Neural cell (in vitro differentiated cells): ENCODE measurements around the gene HSD17B2. TPM values are rescaled to one million over a fixed set of nuclear protein-coding genes. Genes with fewer than 3 reads are reported as not detected.

Experiments
- H2AFZ ChIP-seq: fragments of 200-600, 300-800 bp; sonication (generic), shearing (Covaris generic); 2 replicates; pipeline ENCODE4 v1.6.0; 2014; ENCODE audit warnings: low read depth, mild to moderate bottlenecking, antibody characterized with exemption, low read length, moderate library complexity
- H3F3A ChIP-seq: fragments of 200-600 bp; shearing (Covaris generic); 2 replicates; pipeline ENCODE4 v1.6.1; 2016; ENCODE audit warnings: mild to moderate bottlenecking, moderate library complexity, mixed read lengths, antibody characterized with exemption, low read length; ENCODE audit not compliant: insufficient read depth, poor library complexity, severe bottlenecking
- H3K27ac ChIP-seq: fragments of 200-600, 300-800 bp; sonication (generic), shearing (Covaris generic); 2 replicates; pipeline ENCODE4 v1.5.1; 2014; ENCODE audit warnings: mild to moderate bottlenecking, low read length, moderate library complexity
- H3K27me3 ChIP-seq: fragments of 300-800, 200-600 bp; sonication (generic), shearing (Covaris generic); 2 replicates; pipeline ENCODE4 v1.6.0; 2014; ENCODE audit warnings: mild to moderate bottlenecking, low read depth, low read length, moderate library complexity; ENCODE audit not compliant: insufficient read depth
- H3K36me3 ChIP-seq: fragments of 300-800, 200-600 bp; sonication (generic), shearing (Covaris generic); 2 replicates; pipeline ENCODE4 v1.5.1; 2014; ENCODE audit warnings: mild to moderate bottlenecking, antibody characterized with exemption, low read length, moderate library complexity; ENCODE audit not compliant: insufficient read depth
- H3K4me2 ChIP-seq: fragments of 300-800, 200-600 bp; sonication (generic), shearing (Covaris generic); 2 replicates; pipeline ENCODE4 v1.6.0; 2014; ENCODE audit warnings: mild to moderate bottlenecking, low read length
- H3K4me3 ChIP-seq: fragments of 300-800, 200-600 bp; sonication (generic), shearing (Covaris generic); 2 replicates; pipeline ENCODE4 v1.5.1; 2014; ENCODE audit warnings: mild to moderate bottlenecking, low read length, moderate library complexity
- H3K79me2 ChIP-seq: fragments of 200-600 bp; shearing (Covaris generic); replicated peaks from 2 replicates; pipeline ENCODE4 v1.6.0; 2014; ENCODE audit warnings: mild to moderate bottlenecking, low read length, moderate library complexity; ENCODE audit not compliant: insufficient read depth
- H3K9ac ChIP-seq: fragments of 300-800, 200-600 bp; sonication (generic), shearing (Covaris generic); 2 replicates; pipeline ENCODE4 v1.6.1; 2016; ENCODE audit warnings: mild to moderate bottlenecking, low read length, mixed read lengths
- H3K9me2 ChIP-seq: fragments of 200-600 bp; shearing (Covaris generic); 2 replicates; pipeline ENCODE4 v1.6.1; 2016; ENCODE audit warnings: mild to moderate bottlenecking, low read length, mixed read lengths; ENCODE audit not compliant: insufficient read depth
- H3K9me3 ChIP-seq: fragments of 200-600, 300-800 bp; sonication (generic), shearing (Covaris generic); 2 replicates; pipeline ENCODE4 v1.6.1; 2016; ENCODE audit warnings: mild to moderate bottlenecking, mixed run types, low read length, moderate library complexity, mixed read lengths
- H4K20me1 ChIP-seq: fragments of 200-600 bp; shearing (Covaris generic); 2 replicates; pipeline ENCODE4 v1.6.1; 2016; ENCODE audit warnings: mild to moderate bottlenecking, mixed run types; ENCODE audit not compliant: insufficient read depth
- CTCF ChIP-seq: fragments of 450-650 bp; IDR thresholded peaks from 2 replicates; pipeline ENCODE4 v1.5.1; 2014; ENCODE audit warnings: antibody characterized with exemption, mild to moderate bottlenecking, moderate library complexity; ENCODE audit not compliant: poor library complexity, severe bottlenecking
- EP300 ChIP-seq: fragments of 450-650 bp; conservative IDR thresholded peaks from 2 replicates; pipeline ENCODE4 v1.6.1; 2014; ENCODE audit warnings: antibody characterized with exemption, mild to moderate bottlenecking, moderate library complexity; ENCODE audit not compliant: poor library complexity, severe bottlenecking
- EZH2 ChIP-seq: fragments of 200-600, 300-800 bp; shearing (Covaris generic), sonication (generic); IDR thresholded peaks from 2 replicates; pipeline ENCODE4 v1.6.1; 2014; ENCODE audit warnings: antibody characterized with exemption, low read length, borderline replicate concordance, mild to moderate bottlenecking; ENCODE audit not compliant: insufficient read depth, poor library complexity, severe bottlenecking
- MXI1 ChIP-seq: fragments of 450-650 bp; conservative IDR thresholded peaks from 2 replicates; pipeline ENCODE4 v1.6.1; 2014; ENCODE audit warnings: antibody characterized with exemption, mild to moderate bottlenecking; ENCODE audit not compliant: poor library complexity, severe bottlenecking
- POLR2AphosphoS5 ChIP-seq: IDR thresholded peaks from 2 replicates; pipeline ENCODE4 v1.6.1; 2012
- RAD21 ChIP-seq: fragments of 450-650 bp; conservative IDR thresholded peaks from 2 replicates; pipeline ENCODE4 v1.6.1; 2014; ENCODE audit warnings: antibody characterized with exemption, mild to moderate bottlenecking, moderate library complexity
- REST ChIP-seq: IDR thresholded peaks from 2 replicates; pipeline ENCODE4 v1.6.1; 2012; ENCODE audit warnings: borderline replicate concordance
- SMC3 ChIP-seq: fragments of 450-650 bp; conservative IDR thresholded peaks from 2 replicates; pipeline ENCODE4 v1.6.1; 2014; ENCODE audit warnings: antibody characterized with exemption, mild to moderate bottlenecking, moderate library complexity; ENCODE audit not compliant: poor library complexity
- TAF1 ChIP-seq: IDR thresholded peaks from 2 replicates; pipeline ENCODE4 v1.6.1; 2012; ENCODE audit warnings: low read depth
- polyA plus RNA-seq: library from polyadenylated mRNA; depleted of rRNA; stranded (reverse); fragments of >200 nt; gene quantifications from 2 replicates; pipeline ENCODE4 v1.2.3, GENCODE V29; 2014

The HSD17B2 gene
- polyA plus RNA-seq, 1 donor from 2014 or later = not detected

- no peaks in the 10 kb centered on the region for H3K79me2 ChIP-seq
- no peak for TF ChIP-seq EP300
- no peak for TF ChIP-seq REST
- no peak for TF ChIP-seq TAF1
- no peak for TF ChIP-seq MXI1
- no peak for TF ChIP-seq CTCF
- TF ChIP-seq EZH2 = no peak
- no peak for TF ChIP-seq POLR2AphosphoS5
- TF ChIP-seq SMC3 = no peak
- H4K20me1 ChIP-seq = no peaks in the 10 kb centered on the region
- H2AFZ ChIP-seq = no peak overlapping the region
- H3K27ac ChIP-seq = no peak overlapping the region
- no peaks in the 10 kb centered on the region for H3K9me3 ChIP-seq
- no peak overlapping the region for H3K4me2 ChIP-seq
- no peaks in the 10 kb centered on the region for H3F3A ChIP-seq
- H3K4me3 ChIP-seq = no peak overlapping the region
- H3K9ac ChIP-seq = no peak overlapping the region
- no peaks in the 10 kb centered on the region for H3K9me2 ChIP-seq
- no peaks in the 10 kb centered on the region for H3K36me3 ChIP-seq
- no peaks in the 10 kb centered on the region for H3K27me3 ChIP-seq
Observed at GRCh38 chr16:82042846-82043245, 7.8 kb downstream of the HSD17B2 start.

- H3K9me2 ChIP-seq = no peaks in the 10 kb centered on the region
- H2AFZ ChIP-seq = no peak overlapping the region
- no peaks in the 10 kb centered on the region for H3K36me3 ChIP-seq
- no peaks in the 10 kb centered on the region for H3F3A ChIP-seq
- H3K9me3 ChIP-seq = no peaks in the 10 kb centered on the region
- no peak overlapping the region for H3K9ac ChIP-seq
- H3K27ac ChIP-seq = no peak overlapping the region
- no peaks in the 10 kb centered on the region for H3K27me3 ChIP-seq
- no peaks in the 10 kb centered on the region for H4K20me1 ChIP-seq
- no peak for TF ChIP-seq EP300
- TF ChIP-seq RAD21 = no peak
- TF ChIP-seq POLR2AphosphoS5 = no peak
- no peak overlapping the region for H3K4me3 ChIP-seq
- no peaks in the 10 kb centered on the region for H3K79me2 ChIP-seq
- H3K4me2 ChIP-seq = no peak overlapping the region
Observed at GRCh38 chr16:82043680-82044584, 8.9 kb downstream of the HSD17B2 start.
